LNCAP (cell line): ENCODE data around the gene MXD1.

ENCODE experiments used
- TF ChIP-seq, protein P1 (sequence below): fragments of 450-650 bp; IDR thresholded peaks from 2 replicates; pipeline ENCODE4 v1.5.1; 2017; ENCODE audit warnings: mild to moderate bottlenecking

MXD1 gene

GRCh38 chr2:69961496-69961895 is 46.6 kb downstream of the MXD1 start, which contains the start of gene ASPRV1:
ASPRV1 (minus strand) TSS chr2:69961631; CDS start chr2:69961436, 195 bp downstream.
- TF ChIP-seq, protein P1, sequence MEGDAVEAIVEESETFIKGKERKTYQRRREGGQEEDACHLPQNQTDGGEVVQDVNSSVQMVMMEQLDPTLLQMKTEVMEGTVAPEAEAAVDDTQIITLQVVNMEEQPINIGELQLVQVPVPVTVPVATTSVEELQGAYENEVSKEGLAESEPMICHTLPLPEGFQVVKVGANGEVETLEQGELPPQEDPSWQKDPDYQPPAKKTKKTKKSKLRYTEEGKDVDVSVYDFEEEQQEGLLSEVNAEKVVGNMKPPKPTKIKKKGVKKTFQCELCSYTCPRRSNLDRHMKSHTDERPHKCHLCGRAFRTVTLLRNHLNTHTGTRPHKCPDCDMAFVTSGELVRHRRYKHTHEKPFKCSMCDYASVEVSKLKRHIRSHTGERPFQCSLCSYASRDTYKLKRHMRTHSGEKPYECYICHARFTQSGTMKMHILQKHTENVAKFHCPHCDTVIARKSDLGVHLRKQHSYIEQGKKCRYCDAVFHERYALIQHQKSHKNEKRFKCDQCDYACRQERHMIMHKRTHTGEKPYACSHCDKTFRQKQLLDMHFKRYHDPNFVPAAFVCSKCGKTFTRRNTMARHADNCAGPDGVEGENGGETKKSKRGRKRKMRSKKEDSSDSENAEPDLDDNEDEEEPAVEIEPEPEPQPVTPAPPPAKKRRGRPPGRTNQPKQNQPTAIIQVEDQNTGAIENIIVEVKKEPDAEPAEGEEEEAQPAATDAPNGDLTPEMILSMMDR: no peak

GRCh38 chr2:69962986-69963730 is 48.2 kb downstream of the MXD1 start:
- TF ChIP-seq, protein P1: no peak

DNA sequence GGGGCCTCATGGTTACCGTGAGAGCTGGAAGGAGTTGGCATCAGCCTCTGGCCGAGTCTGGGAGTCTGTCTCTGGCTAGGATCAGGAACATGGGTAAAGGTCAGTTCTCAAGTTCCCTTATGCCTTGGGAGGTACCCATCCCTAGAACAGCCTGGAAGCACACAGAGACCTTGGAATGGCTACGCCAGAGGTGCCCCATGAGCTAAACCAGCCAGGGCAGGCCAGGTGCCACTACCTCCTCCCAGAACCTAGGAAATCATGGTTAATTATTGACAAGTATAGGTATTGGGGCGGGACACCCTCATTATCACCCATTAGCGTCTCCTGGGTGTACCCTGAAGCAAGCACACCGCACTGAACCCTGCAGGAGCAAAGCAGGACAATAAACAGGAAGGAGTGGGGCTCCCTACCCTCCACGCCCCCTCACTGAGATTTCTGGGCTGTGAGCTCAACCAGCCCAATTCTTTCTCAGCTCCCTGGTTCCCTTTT is 49.5 kb downstream of the MXD1 start:
- TF ChIP-seq, protein P1: no peak

- TF ChIP-seq, protein P1: no peak
Measured at GRCh38 chr2:69965756-69966445, 51.0 kb downstream of the MXD1 start.

DNA sequence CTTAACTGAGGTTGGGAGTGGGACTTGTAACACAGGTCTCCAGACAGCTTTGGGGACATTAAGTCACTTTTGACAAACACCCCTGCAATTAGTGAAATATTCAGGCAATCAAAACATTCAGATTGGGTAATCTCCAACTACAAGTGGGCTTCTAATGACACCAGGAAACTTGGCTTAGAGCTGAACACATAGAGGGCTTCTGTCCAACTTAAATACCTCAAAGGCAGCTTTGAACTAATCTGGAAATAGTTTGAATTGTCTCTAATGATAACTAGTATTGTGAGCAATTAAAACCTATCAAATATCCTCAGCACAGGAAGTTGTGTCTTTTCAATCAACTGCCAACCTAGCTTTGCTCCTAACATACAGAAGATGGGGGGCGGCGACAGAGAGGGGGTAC is 51.6 kb downstream of the MXD1 start:
- TF ChIP-seq, protein P1: no peak

GRCh38 chr2:69968609-69969008 is 53.7 kb downstream of the MXD1 start:
- TF ChIP-seq, protein P1: no peak

DNA sequence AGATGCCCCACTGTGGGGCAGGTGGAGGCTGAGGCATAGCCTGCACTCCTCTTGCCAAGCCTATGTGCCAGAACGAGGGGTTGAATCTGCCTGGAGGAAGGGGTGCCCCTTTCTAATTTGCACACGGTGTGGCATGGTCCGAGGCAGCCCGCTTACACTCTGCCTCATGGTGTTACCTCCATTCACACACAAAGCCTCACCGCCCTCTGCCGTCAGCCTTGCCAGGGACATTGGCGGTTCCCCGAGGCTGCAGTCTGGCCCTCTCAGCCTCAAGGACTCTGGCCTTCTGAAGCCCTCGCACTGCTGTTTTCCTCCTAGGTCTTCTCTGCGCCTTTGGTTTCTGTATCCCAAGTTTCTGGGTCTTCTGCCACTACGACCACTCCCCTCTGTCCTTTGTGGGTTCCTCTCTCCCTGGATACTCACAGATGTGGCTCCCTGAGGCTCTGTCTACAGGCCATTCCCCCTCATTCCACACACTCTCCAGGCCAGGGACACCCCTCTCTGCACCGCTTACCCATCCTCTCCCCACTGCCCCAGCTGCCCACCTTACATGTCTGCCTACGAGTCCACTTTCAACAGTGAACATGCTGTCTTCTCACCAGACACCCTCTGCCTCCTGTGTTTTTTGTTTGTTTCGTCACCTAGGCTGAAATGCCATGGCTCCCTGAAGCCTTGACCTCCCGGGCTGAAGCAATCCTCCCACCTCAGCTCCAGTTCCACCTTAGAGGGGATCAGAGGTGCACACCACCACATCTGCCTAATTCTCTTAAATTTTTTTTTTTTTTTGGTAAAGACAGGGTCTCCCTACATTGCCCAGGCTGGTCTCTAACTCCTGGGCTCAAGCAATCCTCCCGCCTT is 54.4 kb downstream of the MXD1 start:
- TF ChIP-seq, protein P1: no peak
